NCI-H2227 (cell line): Measurements from ENCODE around the gene FCRL3.

Experiments used
- DNase-seq: peaks from one replicate; lab custom pipeline; 2025; ENCODE audit not compliant: unreplicated experiment; lab: John Stamatoyannopoulos, UW

FCRL3 gene

GRCh38 chr1:157691285-157691920 is 9.2 kb downstream of the FCRL3 start:
- no peak for DNase-seq

GRCh38 chr1:157682710-157683437 is 17.7 kb downstream of the FCRL3 start:
- no peak for DNase-seq

- DNase-seq: no peak
These were observed 21.8 kb downstream of the FCRL3 start for GRCh38 chr1:157678721-157679120.

- DNase-seq: no peak
These were observed 27.6 kb downstream of the FCRL3 start for GRCh38 chr1:157673008-157673407.

- no peak for DNase-seq
These were observed 28.7 kb downstream of the FCRL3 start for GRCh38 chr1:157671895-157672294.

GRCh38 chr1:157659576-157660247 is 40.9 kb downstream of the FCRL3 start:
- DNase-seq: no peak

GRCh38 chr1:157658571-157658970 is 42.0 kb downstream of the FCRL3 start:
- no peak for DNase-seq

- DNase-seq: no peak
These were observed 47.1 kb downstream of the FCRL3 start for GRCh38 chr1:157653494-157653873.

GRCh38 chr1:157652859-157653493 is 47.6 kb downstream of the FCRL3 start:
- DNase-seq: no peak

GRCh38 chr1:157648317-157648716 is 52.3 kb downstream of the FCRL3 start:
- no peak for DNase-seq

GRCh38 chr1:157646144-157646543 is 54.4 kb downstream of the FCRL3 start:
- DNase-seq: no peak

- DNase-seq: no peak
These were observed 59.4 kb downstream of the FCRL3 start for GRCh38 chr1:157641177-157641576.

- no peak for DNase-seq
These were observed 60.8 kb downstream of the FCRL3 start for GRCh38 chr1:157639800-157640199.

GRCh38 chr1:157628773-157629172 is 71.8 kb downstream of the FCRL3 start:
- no peak for DNase-seq
